Fibroblast of lung (primary cell): ENCODE measurements around the gene PGM2L1.

Experiments used
- EZH2 ChIP-seq: IDR thresholded peaks from 2 replicates; pipeline ENCODE4 v1.5.1; 2012; ENCODE audit warnings: low read length, control low read depth, mild to moderate bottlenecking; ENCODE audit errors: missing control alignments
- TF ChIP-seq, protein P1 (sequence below), 2 donors: IDR thresholded peaks in 1 of 2; conservative IDR thresholded peaks in 1 of 2; 1 replicate in 1 of 2; 2 replicates in 1 of 2; pipeline ENCODE4 v1.5.1; 2011 to 2012; ENCODE audit warnings: low read length in 2 of 2, control low read depth in 1 of 2, inconsistent platforms in 1 of 2, low read depth in 1 of 2, mild to moderate bottlenecking in 1 of 2

DNA sequence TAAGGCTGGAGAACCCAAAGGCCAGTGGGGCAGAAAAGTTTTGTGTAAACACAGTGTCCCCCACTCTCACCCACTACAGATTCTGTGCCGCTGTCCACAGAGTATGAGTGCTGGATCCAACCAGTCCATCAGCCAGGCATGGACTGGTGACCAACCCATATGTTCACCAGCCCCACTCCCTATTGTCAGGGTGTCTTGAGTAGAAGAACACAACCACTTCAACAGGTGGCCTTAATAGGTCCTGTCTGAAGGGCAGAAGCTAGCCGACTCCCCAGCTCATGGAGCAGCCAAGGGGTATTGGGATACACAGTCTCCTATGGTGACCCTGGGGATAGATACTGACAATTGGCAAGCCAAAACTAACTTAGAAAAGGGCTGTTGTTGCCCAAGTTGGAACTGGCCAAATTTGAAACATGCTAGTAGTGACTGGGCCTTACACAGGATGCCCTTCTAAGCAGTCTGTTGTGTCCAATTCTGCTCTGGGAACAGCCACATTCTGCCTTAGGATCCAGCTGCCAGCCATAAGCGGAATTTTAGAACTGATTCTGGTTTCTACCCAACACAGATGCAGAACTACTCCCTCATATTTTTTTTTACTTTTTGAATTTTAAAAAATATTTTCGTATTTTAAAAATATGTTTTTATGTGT is 19.8 kb upstream of the PGM2L1 start:
- TF ChIP-seq, protein P1, sequence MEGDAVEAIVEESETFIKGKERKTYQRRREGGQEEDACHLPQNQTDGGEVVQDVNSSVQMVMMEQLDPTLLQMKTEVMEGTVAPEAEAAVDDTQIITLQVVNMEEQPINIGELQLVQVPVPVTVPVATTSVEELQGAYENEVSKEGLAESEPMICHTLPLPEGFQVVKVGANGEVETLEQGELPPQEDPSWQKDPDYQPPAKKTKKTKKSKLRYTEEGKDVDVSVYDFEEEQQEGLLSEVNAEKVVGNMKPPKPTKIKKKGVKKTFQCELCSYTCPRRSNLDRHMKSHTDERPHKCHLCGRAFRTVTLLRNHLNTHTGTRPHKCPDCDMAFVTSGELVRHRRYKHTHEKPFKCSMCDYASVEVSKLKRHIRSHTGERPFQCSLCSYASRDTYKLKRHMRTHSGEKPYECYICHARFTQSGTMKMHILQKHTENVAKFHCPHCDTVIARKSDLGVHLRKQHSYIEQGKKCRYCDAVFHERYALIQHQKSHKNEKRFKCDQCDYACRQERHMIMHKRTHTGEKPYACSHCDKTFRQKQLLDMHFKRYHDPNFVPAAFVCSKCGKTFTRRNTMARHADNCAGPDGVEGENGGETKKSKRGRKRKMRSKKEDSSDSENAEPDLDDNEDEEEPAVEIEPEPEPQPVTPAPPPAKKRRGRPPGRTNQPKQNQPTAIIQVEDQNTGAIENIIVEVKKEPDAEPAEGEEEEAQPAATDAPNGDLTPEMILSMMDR (conservative IDR thresholded peaks at IDR 0.05 in 1 of 2, IDR thresholded peaks at IDR 0.05 in 1 of 2; ENCODE audit: low read depth in 1 of 2, low read length in 2 of 2) = no peak
- TF ChIP-seq EZH2 = no peak
